Esophagus mucosa (tissue), 1 donor: ENCODE results near the gene MAPKAP1. TPM values are rescaled to one million over a fixed set of nuclear protein-coding genes. Genes with fewer than 3 reads are reported as not detected.

Experiments used
- ATAC-seq: fragments of 200-7000 bp; cut with Tn5 transposase; one replicate; pipeline ENCODE4 v1.9.1; 2020
- total RNA-seq: library from RNA; stranded (reverse); gene quantifications from one replicate; pipeline ENCODE4 v1.2.4, GENCODE V29; 2023
- donor health status: DM: yes; HTN: yes; CAD: no.

Gene MAPKAP1
- total RNA-seq, 1 donor from 2014 or later, result 57.1 TPM

- no peak for ATAC-seq
Observed at GRCh38 chr9:125534971-125535701, 171.9 kb downstream of the MAPKAP1 start.

- ATAC-seq, result no peak
Observed at GRCh38 chr9:125532812-125533594, 174.0 kb downstream of the MAPKAP1 start.

GRCh38 chr9:125532412-125532811, 174.6 kb downstream of the MAPKAP1 start:
- ATAC-seq, result no peak

GRCh38 chr9:125529589-125530515, 177.2 kb downstream of the MAPKAP1 start:
- no peak for ATAC-seq

- no peak for ATAC-seq
Observed at GRCh38 chr9:125529107-125529506, 177.9 kb downstream of the MAPKAP1 start.

GRCh38 chr9:125527471-125528002, 179.5 kb downstream of the MAPKAP1 start:
- no peak for ATAC-seq

GRCh38 chr9:125525921-125526631, 180.9 kb downstream of the MAPKAP1 start:
- ATAC-seq, result no peak

GRCh38 chr9:125524583-125525355, 182.2 kb downstream of the MAPKAP1 start:
- no peak for ATAC-seq

- ATAC-seq, result no peak
Observed at GRCh38 chr9:125523681-125524080, 183.3 kb downstream of the MAPKAP1 start.

- peak; percentile 45 for ATAC-seq
Observed at GRCh38 chr9:125522328-125522725, 184.7 kb downstream of the MAPKAP1 start.

- peak; percentile 90 for ATAC-seq
Observed at GRCh38 chr9:125521462-125522327, 185.3 kb downstream of the MAPKAP1 start.

GRCh38 chr9:125519734-125520133, 187.3 kb downstream of the MAPKAP1 start:
- no peak for ATAC-seq

- no peak for ATAC-seq
Observed at GRCh38 chr9:125517577-125517976, 189.4 kb downstream of the MAPKAP1 start.

- no peak for ATAC-seq
Observed at GRCh38 chr9:125515983-125516940, 190.7 kb downstream of the MAPKAP1 start.

- ATAC-seq, result no peak
Observed at GRCh38 chr9:125515281-125515680, 191.7 kb downstream of the MAPKAP1 start.

GRCh38 chr9:125514468-125514867, 192.5 kb downstream of the MAPKAP1 start:
- no peak for ATAC-seq

GRCh38 chr9:125513668-125514413, 193.2 kb downstream of the MAPKAP1 start:
- ATAC-seq, result peak; percentile 95

- no peak for ATAC-seq
Observed at GRCh38 chr9:125513303-125513667, 193.7 kb downstream of the MAPKAP1 start.
